ENCODE measurements around the gene SCCPDH. TPM values are rescaled to one million over a fixed set of nuclear protein-coding genes. Genes with fewer than 3 reads are reported as not detected.
A peak's percentile ranks its signal among the peaks of the same experiment; 100 is the strongest.

SCCPDH gene
- total RNA-seq, 1 donor from 2014 or later: 29.4 TPM

DNA sequence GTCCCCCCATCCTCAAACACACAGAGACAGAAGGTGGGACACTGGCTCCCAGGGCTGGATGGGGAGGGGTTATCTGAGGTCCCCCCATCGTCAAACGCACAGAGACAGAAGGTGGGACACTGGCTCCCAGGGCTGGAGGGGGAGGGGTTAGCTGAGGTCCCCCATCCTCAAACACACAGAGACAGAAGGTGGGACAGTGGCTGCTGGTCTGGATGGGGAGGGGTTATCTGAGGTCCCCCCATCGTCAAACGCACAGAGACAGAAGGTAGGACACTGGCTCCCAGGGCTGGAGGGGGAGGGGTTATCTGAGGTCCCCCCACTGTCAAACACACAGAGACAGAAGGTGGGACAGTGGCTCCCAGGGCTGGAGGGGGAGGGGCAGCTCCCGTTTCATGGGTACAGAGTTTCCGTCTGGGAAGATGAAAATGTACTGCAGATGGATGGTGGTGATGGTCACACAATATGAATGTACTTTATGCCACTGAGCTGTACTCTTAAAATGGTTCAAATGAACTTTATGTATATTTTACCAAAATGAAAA lies 69.2 kb downstream of the SCCPDH start:
- H3K27me3 ChIP-seq (ENCODE audit: low read depth): peaks cover 5% of the 10 kb centered on the region
- H3K27ac ChIP-seq (replicated peaks): no peak overlapping the region
- intact Hi-C loops (cut with micrococcal nuclease): no loop called here
- no peak overlapping the region for H3K4me3 ChIP-seq
- peaks cover 27% of the 10 kb centered on the region for H3K4me1 ChIP-seq
- no peak for DNase-seq
- no peaks in the 10 kb centered on the region for H3K9me3 ChIP-seq (replicated peaks)
- TF ChIP-seq, protein P1, sequence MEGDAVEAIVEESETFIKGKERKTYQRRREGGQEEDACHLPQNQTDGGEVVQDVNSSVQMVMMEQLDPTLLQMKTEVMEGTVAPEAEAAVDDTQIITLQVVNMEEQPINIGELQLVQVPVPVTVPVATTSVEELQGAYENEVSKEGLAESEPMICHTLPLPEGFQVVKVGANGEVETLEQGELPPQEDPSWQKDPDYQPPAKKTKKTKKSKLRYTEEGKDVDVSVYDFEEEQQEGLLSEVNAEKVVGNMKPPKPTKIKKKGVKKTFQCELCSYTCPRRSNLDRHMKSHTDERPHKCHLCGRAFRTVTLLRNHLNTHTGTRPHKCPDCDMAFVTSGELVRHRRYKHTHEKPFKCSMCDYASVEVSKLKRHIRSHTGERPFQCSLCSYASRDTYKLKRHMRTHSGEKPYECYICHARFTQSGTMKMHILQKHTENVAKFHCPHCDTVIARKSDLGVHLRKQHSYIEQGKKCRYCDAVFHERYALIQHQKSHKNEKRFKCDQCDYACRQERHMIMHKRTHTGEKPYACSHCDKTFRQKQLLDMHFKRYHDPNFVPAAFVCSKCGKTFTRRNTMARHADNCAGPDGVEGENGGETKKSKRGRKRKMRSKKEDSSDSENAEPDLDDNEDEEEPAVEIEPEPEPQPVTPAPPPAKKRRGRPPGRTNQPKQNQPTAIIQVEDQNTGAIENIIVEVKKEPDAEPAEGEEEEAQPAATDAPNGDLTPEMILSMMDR (IDR thresholded peaks at IDR 0.05; ENCODE audit: borderline replicate concordance): no peak
- no peaks in the 10 kb centered on the region for H3K36me3 ChIP-seq

DNA sequence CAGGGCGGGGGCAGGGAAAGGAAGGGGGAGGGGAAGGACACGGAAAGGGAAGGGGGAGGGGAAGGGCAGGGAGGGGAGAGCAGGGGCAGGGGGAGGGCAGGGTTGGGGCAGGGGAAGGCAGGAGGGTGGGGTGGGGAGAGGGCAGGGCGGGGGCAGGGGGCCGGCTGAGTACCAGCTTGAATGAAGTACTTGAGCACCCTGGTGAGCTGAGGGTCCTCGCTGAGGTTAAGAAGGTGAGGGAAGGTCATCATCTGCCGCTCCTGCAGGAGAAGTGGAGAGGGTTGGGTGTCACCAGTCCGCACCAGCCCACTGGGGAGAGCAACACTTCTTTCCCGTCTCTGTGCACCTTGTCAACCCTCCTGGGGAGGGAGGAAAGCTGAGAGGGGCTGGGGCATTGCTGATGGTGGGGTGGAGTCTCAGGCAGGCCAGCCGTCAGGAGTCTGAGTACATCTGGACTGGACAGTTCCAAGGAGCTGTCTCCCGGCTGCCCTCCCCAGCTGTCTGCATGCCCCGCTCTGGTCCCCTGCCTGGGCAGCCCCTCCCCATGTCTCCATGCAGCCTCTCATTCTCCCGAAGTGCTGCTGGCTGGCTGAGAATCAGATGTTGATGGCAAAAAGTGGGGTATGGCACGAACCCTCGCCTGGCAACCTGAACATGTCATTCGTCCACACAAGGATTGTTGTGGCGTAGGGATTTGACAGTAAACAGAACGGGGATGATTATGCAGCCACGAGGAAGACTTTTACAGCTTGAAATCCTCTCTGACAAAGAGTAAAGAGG lies 70.0 kb downstream of the SCCPDH start:
- Histone ChIP-seq H3K27me3 (ENCODE audit: low read depth) (peaks cover 5% of the 10 kb centered on the region), H3K4me3 (no peak overlapping the region), H3K36me3 (no peaks in the 10 kb centered on the region), H3K27ac (replicated peaks) (peak overlapping the region; percentile 75), H3K9me3 (replicated peaks) (no peaks in the 10 kb centered on the region), H3K4me1 (peaks cover 29% of the 10 kb centered on the region)
- intact Hi-C loops (cut with micrococcal nuclease): no loop called here
- TF ChIP-seq, protein P1 (IDR thresholded peaks at IDR 0.05; ENCODE audit: borderline replicate concordance): no peak
- DNase-seq: no peak

DNA sequence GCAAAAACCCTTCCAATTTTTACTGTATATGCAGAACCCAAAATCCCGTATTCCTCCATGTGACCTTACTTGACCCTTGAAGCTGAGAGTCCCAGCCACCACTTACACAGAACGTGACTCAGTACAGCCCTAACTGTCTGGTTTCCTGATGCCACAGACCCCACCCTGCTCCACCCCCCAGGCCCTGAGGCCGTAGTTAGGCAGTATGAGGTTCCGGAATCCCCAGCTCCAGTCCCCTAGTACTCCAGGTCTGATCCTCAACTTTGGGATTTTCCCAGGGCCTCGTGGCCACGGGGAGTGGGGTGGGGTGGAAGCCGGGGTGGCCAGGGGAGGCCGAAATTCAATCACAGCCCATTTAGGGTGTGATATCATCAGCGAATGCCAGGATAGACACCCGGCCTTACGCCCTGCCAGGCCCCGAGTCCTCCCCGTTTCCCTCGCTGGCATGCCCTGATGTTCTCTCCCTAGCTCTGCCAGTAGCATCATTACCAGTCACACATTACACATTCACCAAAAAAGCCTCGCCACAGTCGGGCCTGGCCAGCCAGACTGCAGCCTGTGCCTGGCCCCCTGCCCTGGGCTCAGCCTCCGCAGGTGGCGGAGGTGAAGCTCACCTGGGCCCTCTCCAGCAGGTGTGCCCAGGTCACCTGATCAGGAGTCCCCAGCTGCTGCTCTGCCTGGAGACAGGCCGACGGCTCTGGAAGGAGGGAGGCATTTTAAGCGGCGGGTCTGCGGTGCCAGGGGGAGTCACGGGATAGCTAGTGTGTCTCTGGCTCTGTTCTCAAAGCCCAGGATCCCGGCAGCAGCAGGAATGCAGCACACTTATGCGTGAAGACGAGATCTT lies 70.8 kb downstream of the SCCPDH start:
- no peaks in the 10 kb centered on the region for H3K27me3 ChIP-seq (ENCODE audit: low read depth)
- DNase-seq: peak; percentile 39
- no peaks in the 10 kb centered on the region for H3K9me3 ChIP-seq (replicated peaks)
- intact Hi-C loops (cut with micrococcal nuclease): no loop called here
- H3K36me3 ChIP-seq: no peaks in the 10 kb centered on the region
- H3K4me1 ChIP-seq: peaks cover 35% of the 10 kb centered on the region
- H3K27ac ChIP-seq (replicated peaks): peak overlapping the region; percentile 75
- TF ChIP-seq, protein P1 (IDR thresholded peaks at IDR 0.05; ENCODE audit: borderline replicate concordance): no peak
- H3K4me3 ChIP-seq: peak overlapping the region; percentile 42

GRCh38 chr1:246795906-246796694 lies 71.9 kb downstream of the SCCPDH start:
- Histone ChIP-seq H3K4me3 (peak overlapping the region; percentile 42), H3K4me1 (peaks cover 42% of the 10 kb centered on the region), H3K36me3 (no peaks in the 10 kb centered on the region), H3K27me3 (ENCODE audit: low read depth) (no peaks in the 10 kb centered on the region), H3K27ac (replicated peaks) (peak overlapping the region; percentile 75), H3K9me3 (replicated peaks) (no peaks in the 10 kb centered on the region)
- DNase-seq: no peak
- TF ChIP-seq, protein P1 (IDR thresholded peaks at IDR 0.05; ENCODE audit: borderline replicate concordance): no peak
- intact Hi-C loops (cut with micrococcal nuclease): no loop called here

DNA sequence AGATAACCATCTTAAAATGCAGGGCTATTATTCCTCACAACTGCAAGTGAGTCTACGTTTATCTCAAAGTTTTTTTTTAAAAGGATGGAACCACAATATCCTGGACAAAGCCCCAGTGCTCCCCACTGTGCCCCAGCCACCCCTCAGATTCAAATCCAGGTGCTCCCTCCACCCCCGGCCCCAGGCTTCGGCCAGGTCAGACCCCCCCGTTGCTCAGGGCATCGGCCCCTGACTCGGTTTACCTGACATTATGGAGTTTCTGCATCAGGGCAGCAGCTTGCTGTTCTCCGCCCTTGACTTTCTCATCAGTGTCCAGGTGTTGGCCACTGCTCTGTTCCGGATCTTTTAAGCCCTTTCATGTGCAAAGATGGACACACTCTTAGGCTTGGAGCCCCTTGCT lies 72.9 kb downstream of the SCCPDH start:
- H3K27ac ChIP-seq (replicated peaks): peak overlapping the region; percentile 89

More for the DNA sequence above, 72.9 kb downstream of the SCCPDH start:
- TF ChIP-seq, protein P1 (IDR thresholded peaks at IDR 0.05; ENCODE audit: borderline replicate concordance): no peak
- peaks cover 50% of the 10 kb centered on the region for H3K4me1 ChIP-seq
- no peaks in the 10 kb centered on the region for H3K9me3 ChIP-seq (replicated peaks)
- intact Hi-C loops (cut with micrococcal nuclease): no loop called here
- no peak for DNase-seq
- H3K4me3 ChIP-seq: no peak overlapping the region
- H3K36me3 ChIP-seq: no peaks in the 10 kb centered on the region
- no peaks in the 10 kb centered on the region for H3K27me3 ChIP-seq (ENCODE audit: low read depth)

Measured in left ventricle myocardium inferior (tissue), 1 donor.